K562 (cell line): Measurements from ENCODE around the gene ABCA4. TPM values are rescaled to one million over a fixed set of nuclear protein-coding genes. Genes with fewer than 3 reads are reported as not detected.

Experiments used
- ATF2 ChIP-seq: sonication (generic); formaldehyde crosslinking; IDR thresholded peaks from 2 replicates; pipeline ENCODE4 v1.8.1; 2022; ENCODE audit warnings: missing genetic modification reagents
- CBX2 ChIP-seq: fragments of 200-600 bp; sonication (generic); IDR thresholded peaks from one replicate; pipeline ENCODE4 v1.6.1; 2012; ENCODE audit warnings: mild to moderate bottlenecking, low read length, inconsistent platforms; ENCODE audit not compliant: insufficient read depth, poor library complexity, severe bottlenecking
- E2F1 ChIP-seq: sonication (generic); formaldehyde crosslinking; IDR thresholded peaks from 2 replicates; pipeline ENCODE4 v1.8.1; 2023; ENCODE audit warnings: mild to moderate bottlenecking, missing genetic modification reagents, moderate library complexity
- ELK3 ChIP-seq: fragments of 450-650 bp; formaldehyde crosslinking; IDR thresholded peaks from 2 replicates; pipeline ENCODE4 v1.4.0; 2020; ENCODE audit warnings: mild to moderate bottlenecking
- GTF2A2 ChIP-seq: IDR thresholded peaks from 2 replicates; pipeline ENCODE4 v1.6.1; 2016; ENCODE audit warnings: mild to moderate bottlenecking, missing genetic modification characterization, missing compliant biosample characterization
- HDAC6 ChIP-seq: IDR thresholded peaks from 2 replicates; pipeline ENCODE4 v1.6.1; 2012; ENCODE audit warnings: low read depth, mild to moderate bottlenecking, control low read depth, inconsistent platforms, low read length, moderate library complexity
- NBN ChIP-seq: fragments of 450-650 bp; IDR thresholded peaks from 2 replicates; pipeline ENCODE4 v1.6.1; 2016; ENCODE audit warnings: low read depth, mild to moderate bottlenecking
- PTRF ChIP-seq: fragments of 450-650 bp; IDR thresholded peaks from 2 replicates; pipeline ENCODE4 v1.6.1; 2016; ENCODE audit warnings: mild to moderate bottlenecking, missing genetic modification characterization, missing compliant biosample characterization
- SRSF9 ChIP-seq: fragments of 200-400 bp; formaldehyde crosslinking; IDR thresholded peaks from 2 replicates; pipeline ENCODE4 v1.6.1; 2017; ENCODE audit warnings: low read depth, low read length, borderline replicate concordance
- THRAP3 ChIP-seq: fragments of 450-650 bp; IDR thresholded peaks from 2 replicates; pipeline ENCODE4 v1.6.1; 2016; ENCODE audit warnings: mild to moderate bottlenecking, inconsistent platforms, borderline replicate concordance
- polyA plus RNA-seq, 8 experiments: library from polyadenylated mRNA; depleted of rRNA in 4 of 8; stranded (reverse) in 5 of 8; unstranded in 3 of 8; fragments of >200 nt; fragmentation: Nextera tagmentation in 2 of 8; fragmentation: Illumina TruSeq in 1 of 8; extraction: Ambion mirVana in 2 of 8; extraction: Trizol in 1 of 8; gene quantifications; 2 replicates each; pipeline versions ENCODE4 v1.2.1 to v1.2.3, GENCODE V29; 2011 to 2014; ENCODE audit warnings: inconsistent platforms in 1 of 8, missing spikeins in 1 of 8
- total RNA-seq, 7 experiments: library from RNA; depleted of rRNA in 6 of 7; stranded (reverse); fragments of >200 nt in 6 of 7; fragmentation: Illumina TruSeq in 2 of 7; extraction: Trizol in 2 of 7; gene quantifications; 2 replicates each; pipeline versions ENCODE4 v1.2.1 to v1.2.3, GENCODE V29; 2011 to 2021; ENCODE audit warnings: low replicate concordance in 1 of 7
- TF ChIP-seq, protein P1 (sequence below): sonication (generic); formaldehyde crosslinking; IDR thresholded peaks from 2 replicates; pipeline ENCODE4 v1.8.1; 2022; ENCODE audit warnings: missing genetic modification reagents
- TF ChIP-seq, protein P2 (sequence below): fragments of 450-650 bp; IDR thresholded peaks from 2 replicates; pipeline ENCODE4 v1.6.1; 2014; ENCODE audit warnings: low read depth, mild to moderate bottlenecking, moderate library complexity, borderline replicate concordance

Gene ABCA4
- total and polyA plus RNA-seq, 9 of the 15 experiments (the other 6 are each of a cell fraction or from before 2014, with no cell fraction given) = 0.01 to 0.04 TPM; not detected in 7

GRCh38 chr1:93967306-93967705 is 153.6 kb downstream of the ABCA4 start (continued):
- TF ChIP-seq CBX2 = no peak
- TF ChIP-seq, protein P1, sequence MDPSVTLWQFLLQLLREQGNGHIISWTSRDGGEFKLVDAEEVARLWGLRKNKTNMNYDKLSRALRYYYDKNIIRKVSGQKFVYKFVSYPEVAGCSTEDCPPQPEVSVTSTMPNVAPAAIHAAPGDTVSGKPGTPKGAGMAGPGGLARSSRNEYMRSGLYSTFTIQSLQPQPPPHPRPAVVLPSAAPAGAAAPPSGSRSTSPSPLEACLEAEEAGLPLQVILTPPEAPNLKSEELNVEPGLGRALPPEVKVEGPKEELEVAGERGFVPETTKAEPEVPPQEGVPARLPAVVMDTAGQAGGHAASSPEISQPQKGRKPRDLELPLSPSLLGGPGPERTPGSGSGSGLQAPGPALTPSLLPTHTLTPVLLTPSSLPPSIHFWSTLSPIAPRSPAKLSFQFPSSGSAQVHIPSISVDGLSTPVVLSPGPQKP (CRISPR knock-in tag) = no peak
- TF ChIP-seq ELK3 (CRISPR knock-in tag) = no peak
- TF ChIP-seq, protein P2, sequence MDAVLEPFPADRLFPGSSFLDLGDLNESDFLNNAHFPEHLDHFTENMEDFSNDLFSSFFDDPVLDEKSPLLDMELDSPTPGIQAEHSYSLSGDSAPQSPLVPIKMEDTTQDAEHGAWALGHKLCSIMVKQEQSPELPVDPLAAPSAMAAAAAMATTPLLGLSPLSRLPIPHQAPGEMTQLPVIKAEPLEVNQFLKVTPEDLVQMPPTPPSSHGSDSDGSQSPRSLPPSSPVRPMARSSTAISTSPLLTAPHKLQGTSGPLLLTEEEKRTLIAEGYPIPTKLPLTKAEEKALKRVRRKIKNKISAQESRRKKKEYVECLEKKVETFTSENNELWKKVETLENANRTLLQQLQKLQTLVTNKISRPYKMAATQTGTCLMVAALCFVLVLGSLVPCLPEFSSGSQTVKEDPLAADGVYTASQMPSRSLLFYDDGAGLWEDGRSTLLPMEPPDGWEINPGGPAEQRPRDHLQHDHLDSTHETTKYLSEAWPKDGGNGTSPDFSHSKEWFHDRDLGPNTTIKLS = no peak
- no peak for TF ChIP-seq THRAP3
- no peak for TF ChIP-seq HDAC6
- no peak for TF ChIP-seq NBN
- TF ChIP-seq GTF2A2 (tag) = no peak
- TF ChIP-seq PTRF (tag) = no peak
- TF ChIP-seq ATF2 (CRISPR knock-in tag) = no peak
- no peak for TF ChIP-seq E2F1 (CRISPR knock-in tag)
- TF ChIP-seq SRSF9 = no peak
